Common myeloid progenitor, CD34-positive (primary cell): Measurements from ENCODE around the gene AGR2.

Source experiments
- CTCF ChIA-PET: fragments of 350-600 bp; sonication (Branson Sonifier 250); formaldehyde crosslinking; loops from one replicate; lab custom pipeline; 2021; ENCODE audit warnings: antibody characterized with exemption; lab: Charles Lee
- POLR2A ChIA-PET: fragments of 350-600 bp; sonication (Branson Sonifier 250); formaldehyde crosslinking; loops from one replicate; lab custom pipeline; 2021; ENCODE audit warnings: antibody characterized with exemption; lab: Charles Lee
- DNase-seq, 3 donors: peaks; one replicate each; pipeline versions ENCODE4 v3.0.0 to v3.0.0-alpha.2; 2013
- H3K27ac ChIP-seq, 2 experiments: 1 replicate in 1 of 2; 2 replicates in 1 of 2; pipeline ENCODE4 v1.7.0; 2013; ENCODE audit warnings: inconsistent platforms in 2 of 2, low read length in 2 of 2, mild to moderate bottlenecking in 2 of 2, low read depth in 1 of 2, moderate library complexity in 1 of 2; ENCODE audit not compliant: severe bottlenecking in 2 of 2, insufficient read depth in 1 of 2, poor library complexity in 1 of 2
- H3K27me3 ChIP-seq, 5 experiments: replicated peaks in 2 of 5; 1 replicate in 3 of 5; 2 replicates in 2 of 5; pipeline versions ENCODE4 v1.6.1 to v1.7.0; 2013; ENCODE audit warnings: low read length in 4 of 5, mild to moderate bottlenecking in 2 of 5, moderate library complexity in 2 of 5, inconsistent platforms in 1 of 5; ENCODE audit not compliant: insufficient read depth in 5 of 5, control insufficient read depth in 4 of 5
- H3K36me3 ChIP-seq, 4 experiments: 1 replicate in 2 of 4; 2 replicates in 2 of 4; pipeline versions ENCODE4 v1.6.1 to v1.7.0; 2013; ENCODE audit warnings: low read length in 3 of 4, control low read depth in 1 of 4, mild to moderate bottlenecking in 1 of 4; ENCODE audit not compliant: control insufficient read depth in 4 of 4, insufficient read depth in 4 of 4
- H3K4me1 ChIP-seq, 4 experiments: 1 replicate in 3 of 4; 2 replicates in 1 of 4; pipeline versions ENCODE4 v1.6.1 to v1.7.1; 2013; ENCODE audit warnings: low read length in 3 of 4, mild to moderate bottlenecking in 3 of 4, control low read depth in 1 of 4, inconsistent platforms in 1 of 4, moderate library complexity in 1 of 4; ENCODE audit not compliant: control insufficient read depth in 4 of 4, insufficient read depth in 4 of 4; ENCODE audit errors: control extremely low read depth in 1 of 4
- H3K4me3 ChIP-seq, 7 experiments: 1 replicate in 4 of 7; 2 replicates in 3 of 7; pipeline versions ENCODE4 v1.5.1 to v1.7.0; 2013; ENCODE audit warnings: mild to moderate bottlenecking in 7 of 7, low read length in 6 of 7, moderate library complexity in 6 of 7, inconsistent platforms in 2 of 7, low read depth in 2 of 7, control low read depth in 1 of 7; ENCODE audit not compliant: insufficient read depth in 4 of 7, control insufficient read depth in 1 of 7; ENCODE audit errors: extremely low read depth in 1 of 7
- H3K9me3 ChIP-seq, 5 experiments: 1 replicate in 4 of 5; 2 replicates in 1 of 5; pipeline versions ENCODE4 v1.6.1 to v1.7.1; 2013; ENCODE audit warnings: low read length in 4 of 5, mild to moderate bottlenecking in 2 of 5, inconsistent platforms in 1 of 5, low read depth in 1 of 5, moderate library complexity in 1 of 5; ENCODE audit not compliant: control insufficient read depth in 4 of 5, insufficient read depth in 2 of 5; ENCODE audit errors: control extremely low read depth in 1 of 5
- WGBS: methylation state at CpG from one replicate; pipeline ENCODE4 v1.1.5; 2013; ENCODE audit not compliant: insufficient coverage; 5-methylcytosine and 5-hydroxymethylcytosine counted together

The AGR2 gene

DNA sequence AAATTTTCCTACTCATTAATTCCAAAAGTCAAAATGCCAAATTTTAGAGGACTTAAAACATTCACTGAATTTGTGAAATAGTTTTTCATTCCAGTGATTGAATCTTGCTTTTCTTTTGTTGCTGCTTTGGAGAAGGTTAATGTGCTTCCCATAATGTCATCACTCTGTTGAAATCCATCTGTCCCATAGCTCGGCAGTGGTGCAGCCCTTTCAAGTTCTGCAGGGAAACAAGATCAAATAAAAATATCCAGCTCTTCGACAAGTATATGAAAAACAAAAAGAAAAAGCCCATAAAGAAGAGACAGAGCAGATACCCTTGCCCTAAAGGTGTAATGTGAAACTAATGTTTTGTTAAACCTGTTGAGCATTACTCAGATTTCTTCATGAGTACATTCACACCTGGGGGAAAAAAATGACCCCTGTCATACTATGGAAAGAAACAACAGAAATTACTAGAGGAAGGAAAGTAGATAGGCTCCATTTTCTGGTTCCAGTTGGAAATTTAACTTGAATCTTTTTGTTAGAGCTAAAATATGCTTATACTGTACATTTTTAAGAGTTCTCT, 41.9 kb upstream of the AGR2 start:
- H3K4me3 ChIP-seq, result peak overlapping the region in 1 of 7 experiments; percentile 33
- no peaks in the 10 kb centered on the region for H3K36me3 ChIP-seq
- DNase-seq, result no peak
- H3K27me3 ChIP-seq, result no peaks in the 10 kb centered on the region
- CTCF ChIA-PET, result no interaction called here
- H3K27ac ChIP-seq, result no peak overlapping the region
- no peaks in the 10 kb centered on the region for H3K9me3 ChIP-seq
- POLR2A ChIA-PET, result no interaction called here
- H3K4me1 ChIP-seq, result peaks cover 21 to 48% (median 39%) of the 10 kb centered on the region in 4 experiments
- 100% methylated on average over 1 of the region's 2 CpGs for WGBS

DNA sequence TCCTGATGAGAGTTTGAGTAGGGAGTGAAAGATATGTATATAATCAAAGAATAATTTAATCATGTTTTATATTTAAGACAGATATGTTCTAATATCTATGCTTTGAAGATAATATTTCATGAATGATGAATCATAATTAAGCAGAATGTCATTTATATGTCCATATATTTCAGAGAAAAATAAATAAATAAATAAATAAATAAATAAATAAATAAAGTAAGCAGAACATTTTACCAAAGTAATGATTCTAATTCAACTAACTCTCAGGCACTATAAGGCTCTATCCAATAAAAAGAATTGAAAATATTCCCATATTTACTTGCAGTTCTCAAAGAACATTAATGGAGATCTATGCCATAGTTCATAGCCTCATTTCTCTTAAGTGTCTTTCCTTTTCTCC, 40.9 kb upstream of the AGR2 start:
- DNase-seq, result no peak
- no peaks in the 10 kb centered on the region for H3K27me3 ChIP-seq
- ChIA-PET CTCF (interaction anchor here (0.7 kb wide), 1 partner anchor 18 kb away, joined by 3 read pairs; no protein-coding TSS in a partner anchor), POLR2A (no interaction called here)
- no peaks in the 10 kb centered on the region for H3K9me3 ChIP-seq
- H3K4me1 ChIP-seq, result peaks cover 18 to 38% (median 31%) of the 10 kb centered on the region in 4 experiments
- H3K36me3 ChIP-seq, result no peaks in the 10 kb centered on the region
- no peak overlapping the region for H3K4me3 ChIP-seq
- no peak overlapping the region for H3K27ac ChIP-seq

DNA sequence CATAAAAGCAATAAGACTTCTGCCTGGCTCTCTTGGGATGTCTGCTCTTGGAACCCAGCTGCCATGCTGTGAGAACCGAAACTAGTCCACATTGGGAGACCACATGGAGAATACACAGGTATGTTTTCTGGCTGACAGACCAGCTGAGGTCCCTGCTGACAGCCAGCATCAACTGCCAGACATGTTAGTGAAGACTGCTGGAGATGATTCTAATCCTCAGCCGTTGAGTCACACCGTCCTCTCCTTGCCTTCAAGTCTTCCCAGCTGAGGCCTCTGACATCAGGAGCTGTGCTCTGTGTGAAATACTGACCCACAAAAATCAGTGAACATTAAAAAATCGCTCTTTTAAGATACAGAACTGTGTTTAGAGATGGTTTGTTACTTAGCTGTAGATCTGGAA, 36.9 kb upstream of the AGR2 start:
- Histone ChIP-seq H3K9me3 (no peaks in the 10 kb centered on the region), H3K27ac (no peak overlapping the region), H3K27me3 (no peaks in the 10 kb centered on the region), H3K36me3 (no peaks in the 10 kb centered on the region), H3K4me1 (peaks cover 0 to 2% (median 0%) of the 10 kb centered on the region in 4 experiments), H3K4me3 (no peak overlapping the region)
- DNase-seq, result no peak
- ChIA-PET CTCF (interaction anchor here (1.6 kb wide), 1 partner anchor 40 kb away, joined by 4 read pairs; no protein-coding TSS in a partner anchor), POLR2A (no interaction called here)
- WGBS, result 100% methylated on average over 3 of the region's 4 CpGs

DNA sequence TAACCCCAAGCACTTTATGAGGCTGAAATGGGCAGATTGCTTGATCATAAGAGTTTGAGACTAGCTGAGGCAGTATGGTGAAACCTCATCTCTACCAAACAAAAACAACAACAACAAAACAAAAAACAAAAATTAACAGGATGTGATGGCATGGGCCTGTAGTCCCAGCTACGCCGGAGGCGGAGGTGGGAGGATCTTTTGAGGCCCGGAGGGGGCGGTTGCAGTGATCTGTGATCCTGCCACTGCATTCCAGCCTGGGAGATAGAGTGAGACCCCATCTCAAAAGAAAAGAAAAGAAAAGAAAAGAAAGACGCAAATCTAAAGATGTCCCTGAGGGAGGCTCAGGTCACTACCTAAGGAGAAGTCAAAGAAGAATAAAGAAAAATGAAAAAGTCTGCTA, 35.3 kb upstream of the AGR2 start:
- WGBS, result 100% methylated on average over 6 of the region's 6 CpGs
- Histone ChIP-seq H3K4me1 (no peaks in the 10 kb centered on the region), H3K9me3 (no peaks in the 10 kb centered on the region), H3K36me3 (no peaks in the 10 kb centered on the region), H3K27me3 (no peaks in the 10 kb centered on the region), H3K4me3 (no peak overlapping the region), H3K27ac (no peak overlapping the region)
- no peak for DNase-seq
- ChIA-PET POLR2A (no interaction called here), CTCF (interaction anchor here (1.0 kb wide), 1 partner anchor 8 kb away, joined by 3 read pairs; no protein-coding TSS in a partner anchor)

DNA sequence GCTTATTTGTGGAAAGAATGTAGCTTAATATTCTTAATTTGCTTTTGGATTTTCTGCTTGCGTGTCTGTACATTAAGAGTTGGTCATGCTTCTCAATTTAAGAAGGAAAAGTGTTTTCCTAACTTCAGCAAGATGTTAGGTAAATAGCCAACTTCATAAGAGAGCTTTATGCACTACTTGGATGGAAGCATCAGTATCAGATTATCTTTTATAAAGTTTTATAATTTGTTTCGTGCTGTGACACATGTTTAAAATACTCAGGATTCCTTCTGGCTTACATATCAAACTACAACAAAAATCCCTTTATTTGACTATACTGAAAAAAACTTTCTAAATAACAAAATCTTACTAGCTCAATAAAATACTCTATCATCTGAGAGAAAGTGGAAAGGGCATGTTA, 34.8 kb upstream of the AGR2 start:
- ChIA-PET CTCF (interaction anchor here (1.0 to 1.6 kb wide), 2 partner anchors 8 to 11 kb away, joined by 3 to 6 read pairs; no protein-coding TSS in a partner anchor), POLR2A (no interaction called here)
- Histone ChIP-seq H3K9me3 (no peaks in the 10 kb centered on the region), H3K4me1 (no peaks in the 10 kb centered on the region), H3K4me3 (no peak overlapping the region), H3K27me3 (no peaks in the 10 kb centered on the region), H3K27ac (no peak overlapping the region), H3K36me3 (no peaks in the 10 kb centered on the region)
- no peak for DNase-seq
- WGBS, result no CpG with 5 or more reads among the region's 2 CpGs

DNA sequence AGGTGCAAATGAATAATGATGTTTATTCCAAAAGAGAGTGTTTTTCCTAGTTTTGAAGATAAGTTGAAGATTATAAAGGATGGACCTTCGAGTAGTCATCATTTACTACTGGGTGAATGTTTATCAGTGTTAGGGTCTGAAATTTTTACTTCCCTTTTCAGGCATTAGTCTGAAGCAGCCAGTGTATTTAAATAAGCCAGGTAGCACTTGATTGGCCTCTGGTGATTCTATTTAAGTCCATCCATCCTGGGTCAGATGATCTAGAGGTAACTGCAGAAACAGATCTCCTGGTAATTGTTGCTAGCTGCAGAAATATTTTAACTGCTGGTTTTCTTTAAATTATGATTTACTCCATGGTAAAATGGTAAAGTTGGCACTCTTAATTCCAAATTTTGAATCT, 34.1 kb upstream of the AGR2 start:
- Histone ChIP-seq H3K4me1 (no peaks in the 10 kb centered on the region), H3K27ac (no peak overlapping the region), H3K27me3 (no peaks in the 10 kb centered on the region), H3K4me3 (no peak overlapping the region), H3K36me3 (no peaks in the 10 kb centered on the region), H3K9me3 (no peaks in the 10 kb centered on the region)
- DNase-seq, result peak in 1 of 3 donors; percentile 9
- CTCF ChIA-PET, result interaction anchor here (1.0 to 1.6 kb wide), 3 partner anchors 9 to 37 kb away, joined by 3 to 6 read pairs (median 3); no protein-coding TSS in a partner anchor
- 88% methylated on average over 1 of the region's 1 CpG for WGBS
- POLR2A ChIA-PET, result no interaction called here

DNA sequence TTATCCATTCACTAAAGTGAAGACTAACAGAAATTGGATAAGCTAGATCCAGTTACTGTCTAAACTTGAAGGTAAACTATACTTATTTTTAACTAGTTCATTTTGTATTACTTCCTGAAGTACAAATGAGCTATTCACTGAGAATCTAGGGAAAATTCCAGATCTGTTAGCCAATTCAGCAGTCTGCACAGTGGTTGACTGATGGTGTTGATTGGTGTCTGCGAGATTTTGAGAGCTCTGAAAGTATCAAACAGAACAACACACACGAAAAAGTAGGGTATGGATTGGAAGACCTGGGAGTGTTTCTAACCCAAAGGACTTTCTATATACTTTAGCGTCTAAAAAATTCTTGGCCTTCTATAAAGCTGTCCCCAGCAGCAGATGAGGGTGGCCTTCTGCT, 33.6 kb upstream of the AGR2 start:
- no CpG with 5 or more reads among the region's 3 CpGs for WGBS
- CTCF ChIA-PET, result interaction anchor here (1.0 to 1.6 kb wide), 2 partner anchors 13 to 36 kb away, joined by 3 to 6 read pairs; no protein-coding TSS in a partner anchor
- Histone ChIP-seq H3K27ac (no peak overlapping the region), H3K4me1 (no peaks in the 10 kb centered on the region), H3K9me3 (no peaks in the 10 kb centered on the region), H3K36me3 (no peaks in the 10 kb centered on the region), H3K27me3 (no peaks in the 10 kb centered on the region), H3K4me3 (no peak overlapping the region)
- no peak for DNase-seq
- POLR2A ChIA-PET, result no interaction called here
